ENCODE data around the gene KANSL1. TPM values are rescaled to one million over a fixed set of nuclear protein-coding genes. Genes with fewer than 3 reads are reported as not detected.

Gene KANSL1
- total and polyA plus RNA-seq, 5 donors from 2014 or later: 9.1 to 295 (median 11.3) TPM

GRCh38 chr17:46163929-46164594 lies 29.2 kb downstream of the KANSL1 start:
- ATAC-seq (ENCODE audit: low read depth in 2 of 2) (no peak), DNase-seq (no peak)
- Mint-ChIP-seq H3K36me3 (peaks cover 17% of the 10 kb centered on the region), H3K27me3 (no peaks in the 10 kb centered on the region), H3K27ac (peak overlapping the region; percentile 4 to 17 (median 11)), H3K4me1 (peaks cover 63 to 89% (median 77%) of the 10 kb centered on the region in 4 donors), H3K4me3 (peak overlapping the region; percentile 6 to 62 (median 44)), H3K9me3 (no peaks in the 10 kb centered on the region)
- H3K4me3 ChIP-seq (ENCODE audit: low read depth, low read length): peak overlapping the region; percentile 39
- H3K27ac ChIP-seq (ENCODE audit: insufficient read depth, low read length, poor library complexity, severe bottlenecking): no peak overlapping the region
- H3K4me1 ChIP-seq (ENCODE audit: control insufficient read depth, insufficient read depth, low read length, poor library complexity, severe bottlenecking): peaks cover 58% of the 10 kb centered on the region
- peaks cover 12% of the 10 kb centered on the region for H3K36me3 ChIP-seq (ENCODE audit: control insufficient read depth, insufficient read depth, low read length)
- H3K9me3 ChIP-seq (ENCODE audit: control insufficient read depth in 2 of 2, low read length in 2 of 2): no peaks in the 10 kb centered on the region
- H3K27me3 ChIP-seq (ENCODE audit: control insufficient read depth, insufficient read depth, low read length): no peaks in the 10 kb centered on the region

- no peaks in the 10 kb centered on the region for H3K9me3 Mint-ChIP-seq
- peak overlapping the region; percentile 11 to 83 (median 15) for H3K27ac Mint-ChIP-seq
- Histone ChIP-seq H3K9me3 (ENCODE audit: control insufficient read depth in 2 of 2, low read length in 2 of 2) (no peaks in the 10 kb centered on the region), H3K27me3 (ENCODE audit: control insufficient read depth, insufficient read depth, low read length) (no peaks in the 10 kb centered on the region), H3K4me1 (ENCODE audit: control insufficient read depth, insufficient read depth, low read length, poor library complexity, severe bottlenecking) (peaks cover 66% of the 10 kb centered on the region), H3K36me3 (ENCODE audit: control insufficient read depth, insufficient read depth, low read length) (peaks cover 6% of the 10 kb centered on the region), H3K27ac (ENCODE audit: insufficient read depth, low read length, poor library complexity, severe bottlenecking) (no peak overlapping the region), H3K4me3 (ENCODE audit: low read depth, low read length) (peak overlapping the region; percentile 39)
- peak overlapping the region in 3 of 4 donors; percentile 6 to 62 (median 42) for H3K4me3 Mint-ChIP-seq
- no peak for DNase-seq
- H3K4me1 Mint-ChIP-seq: peaks cover 67 to 90% (median 77%) of the 10 kb centered on the region in 4 donors
- H3K36me3 Mint-ChIP-seq: peaks cover 15% of the 10 kb centered on the region
- peak in 1 of 2 donors; percentile 40 for ATAC-seq (ENCODE audit: low read depth in 2 of 2)
- no peaks in the 10 kb centered on the region for H3K27me3 Mint-ChIP-seq
Measured at GRCh38 chr17:46163316-46163715, 29.9 kb downstream of the KANSL1 start.

- no peak for ATAC-seq (ENCODE audit: low read depth in 2 of 2)
- Histone ChIP-seq H3K36me3 (ENCODE audit: control insufficient read depth, insufficient read depth, low read length) (peaks cover 6% of the 10 kb centered on the region), H3K4me3 (ENCODE audit: low read depth, low read length) (peak overlapping the region; percentile 39), H3K9me3 (ENCODE audit: control insufficient read depth in 2 of 2, low read length in 2 of 2) (no peaks in the 10 kb centered on the region), H3K27ac (ENCODE audit: insufficient read depth, low read length, poor library complexity, severe bottlenecking) (no peak overlapping the region), H3K4me1 (ENCODE audit: control insufficient read depth, insufficient read depth, low read length, poor library complexity, severe bottlenecking) (peaks cover 67% of the 10 kb centered on the region), H3K27me3 (ENCODE audit: control insufficient read depth, insufficient read depth, low read length) (no peaks in the 10 kb centered on the region)
- DNase-seq: no peak
- Mint-ChIP-seq H3K4me3 (peak overlapping the region in 3 of 4 donors; percentile 15 to 47 (median 40)), H3K36me3 (peaks cover 13% of the 10 kb centered on the region), H3K27me3 (no peaks in the 10 kb centered on the region), H3K27ac (peak overlapping the region; percentile 15 to 83 (median 34)), H3K9me3 (no peaks in the 10 kb centered on the region), H3K4me1 (peaks cover 67 to 88% (median 75%) of the 10 kb centered on the region in 4 donors)
Measured at GRCh38 chr17:46162866-46163265, 30.4 kb downstream of the KANSL1 start.

- ATAC-seq (ENCODE audit: low read depth in 2 of 2): no peak
- Mint-ChIP-seq H3K4me1 (peaks cover 73 to 95% (median 85%) of the 10 kb centered on the region in 4 donors), H3K9me3 (no peaks in the 10 kb centered on the region), H3K36me3 (peaks cover 12% of the 10 kb centered on the region), H3K27me3 (no peaks in the 10 kb centered on the region), H3K4me3 (peak overlapping the region in 2 of 4 donors; percentile 5 to 65), H3K27ac (peak overlapping the region; percentile 3 to 75 (median 30))
- H3K4me3 ChIP-seq (ENCODE audit: low read depth, low read length): peak overlapping the region; percentile 33
- H3K4me1 ChIP-seq (ENCODE audit: control insufficient read depth, insufficient read depth, low read length, poor library complexity, severe bottlenecking): peaks cover 76% of the 10 kb centered on the region
- DNase-seq: no peak
- no peaks in the 10 kb centered on the region for H3K9me3 ChIP-seq (ENCODE audit: control insufficient read depth in 2 of 2, low read length in 2 of 2)
- peaks cover 2% of the 10 kb centered on the region for H3K36me3 ChIP-seq (ENCODE audit: control insufficient read depth, insufficient read depth, low read length)
- H3K27me3 ChIP-seq (ENCODE audit: control insufficient read depth, insufficient read depth, low read length): no peaks in the 10 kb centered on the region
- H3K27ac ChIP-seq (ENCODE audit: insufficient read depth, low read length, poor library complexity, severe bottlenecking): no peak overlapping the region
Measured at GRCh38 chr17:46160169-46160568, 33.1 kb downstream of the KANSL1 start.

- Histone ChIP-seq H3K4me1 (ENCODE audit: control insufficient read depth, insufficient read depth, low read length, poor library complexity, severe bottlenecking) (peaks cover 77% of the 10 kb centered on the region), H3K27me3 (ENCODE audit: control insufficient read depth, insufficient read depth, low read length) (no peaks in the 10 kb centered on the region), H3K27ac (ENCODE audit: insufficient read depth, low read length, poor library complexity, severe bottlenecking) (peak overlapping the region; percentile 14), H3K4me3 (ENCODE audit: low read depth, low read length) (peak overlapping the region; percentile 33), H3K36me3 (ENCODE audit: control insufficient read depth, insufficient read depth, low read length) (peaks cover 2% of the 10 kb centered on the region), H3K9me3 (ENCODE audit: control insufficient read depth in 2 of 2, low read length in 2 of 2) (no peaks in the 10 kb centered on the region)
- Mint-ChIP-seq H3K4me3 (peak overlapping the region in 1 of 4 donors; percentile 65), H3K27ac (peak overlapping the region; percentile 30 to 75 (median 48)), H3K27me3 (no peaks in the 10 kb centered on the region), H3K9me3 (no peaks in the 10 kb centered on the region), H3K36me3 (peaks cover 12% of the 10 kb centered on the region), H3K4me1 (peaks cover 71 to 93% (median 83%) of the 10 kb centered on the region in 4 donors)
- no peak for ATAC-seq (ENCODE audit: low read depth in 2 of 2)
- no peak for DNase-seq
Measured at GRCh38 chr17:46159686-46160085, 33.5 kb downstream of the KANSL1 start.

- Histone ChIP-seq H3K4me1 (ENCODE audit: control insufficient read depth, insufficient read depth, low read length, poor library complexity, severe bottlenecking) (peaks cover 77% of the 10 kb centered on the region), H3K27ac (ENCODE audit: insufficient read depth, low read length, poor library complexity, severe bottlenecking) (no peak overlapping the region), H3K27me3 (ENCODE audit: control insufficient read depth, insufficient read depth, low read length) (no peaks in the 10 kb centered on the region), H3K4me3 (ENCODE audit: low read depth, low read length) (peak overlapping the region; percentile 33), H3K9me3 (ENCODE audit: control insufficient read depth in 2 of 2, low read length in 2 of 2) (no peaks in the 10 kb centered on the region), H3K36me3 (ENCODE audit: control insufficient read depth, insufficient read depth, low read length) (peaks cover 2% of the 10 kb centered on the region)
- H3K36me3 Mint-ChIP-seq: peaks cover 12% of the 10 kb centered on the region
- peak overlapping the region in 3 of 4 donors; percentile 11 to 50 (median 12) for H3K4me3 Mint-ChIP-seq
- peak overlapping the region; percentile 29 to 65 (median 31) for H3K27ac Mint-ChIP-seq
- no peaks in the 10 kb centered on the region for H3K9me3 Mint-ChIP-seq
- no peak for ATAC-seq (ENCODE audit: low read depth in 2 of 2)
- H3K27me3 Mint-ChIP-seq: no peaks in the 10 kb centered on the region
- no peak for DNase-seq
- H3K4me1 Mint-ChIP-seq: peaks cover 64 to 93% (median 83%) of the 10 kb centered on the region in 4 donors
Measured at GRCh38 chr17:46158323-46159296, 34.6 kb downstream of the KANSL1 start.

GRCh38 chr17:46157443-46158062 lies 35.7 kb downstream of the KANSL1 start:
- no peaks in the 10 kb centered on the region for H3K9me3 ChIP-seq (ENCODE audit: control insufficient read depth in 2 of 2, low read length in 2 of 2)
- H3K4me1 ChIP-seq (ENCODE audit: control insufficient read depth, insufficient read depth, low read length, poor library complexity, severe bottlenecking): peaks cover 77% of the 10 kb centered on the region
- H3K27me3 ChIP-seq (ENCODE audit: control insufficient read depth, insufficient read depth, low read length): no peaks in the 10 kb centered on the region
- peaks cover 2% of the 10 kb centered on the region for H3K36me3 ChIP-seq (ENCODE audit: control insufficient read depth, insufficient read depth, low read length)
- H3K4me1 Mint-ChIP-seq: peaks cover 67 to 92% (median 82%) of the 10 kb centered on the region in 4 donors
- peaks cover 7% of the 10 kb centered on the region for H3K36me3 Mint-ChIP-seq
- peak overlapping the region; percentile 56 for H3K4me3 ChIP-seq (ENCODE audit: low read depth, low read length)
- H3K27ac Mint-ChIP-seq: peak overlapping the region in 1 of 3 donors; percentile 31
- no peak overlapping the region for H3K27ac ChIP-seq (ENCODE audit: insufficient read depth, low read length, poor library complexity, severe bottlenecking)
- H3K4me3 Mint-ChIP-seq: peak overlapping the region; percentile 22 to 47 (median 34)
- H3K9me3 Mint-ChIP-seq: no peaks in the 10 kb centered on the region
- DNase-seq (no peak), ATAC-seq (ENCODE audit: low read depth in 2 of 2) (no peak)
- no peaks in the 10 kb centered on the region for H3K27me3 Mint-ChIP-seq

Data from CD4-positive, CD25-positive, alpha-beta regulatory T cell (primary cell).